Neutrophil (primary cell): Measurements from ENCODE around the gene ITGB3BP.

ENCODE experiments used
- H3K27ac ChIP-seq: fragments of 200-600 bp; sonication (generic); 2 replicates; pipeline ENCODE4 v1.5.1; 2016; ENCODE audit warnings: mild to moderate bottlenecking, moderate library complexity
- H3K27me3 ChIP-seq: fragments of 200-600 bp; sonication (generic); 2 replicates; pipeline ENCODE4 v1.6.0; 2016; ENCODE audit warnings: mild to moderate bottlenecking
- H3K36me3 ChIP-seq: fragments of 200-600 bp; sonication (generic); 2 replicates; pipeline ENCODE4 v1.5.1; 2017
- H3K4me1 ChIP-seq, 2 experiments: fragments of 200-600 bp in 1 of 2; sonication (generic) in 1 of 2; 1 replicate in 1 of 2; 2 replicates in 1 of 2; pipeline versions ENCODE4 v1.5.1 to v1.6.1; 2013 to 2016; ENCODE audit warnings: low read depth in 1 of 2, low read length in 1 of 2, mild to moderate bottlenecking in 1 of 2, moderate library complexity in 1 of 2; ENCODE audit not compliant: control insufficient read depth in 1 of 2, insufficient read depth in 1 of 2
- H3K4me3 ChIP-seq, 2 experiments: fragments of 200-600 bp in 1 of 2; sonication (generic) in 1 of 2; 1 replicate in 1 of 2; 2 replicates in 1 of 2; pipeline ENCODE4 v1.5.1; 2013 to 2016; ENCODE audit warnings: low read depth in 1 of 2, low read length in 1 of 2, mild to moderate bottlenecking in 1 of 2, moderate library complexity in 1 of 2
- H3K9me3 ChIP-seq: fragments of 200-600 bp; sonication (generic); 2 replicates; pipeline ENCODE4 v1.5.1; 2016
- CTCF ChIP-seq: fragments of 200-600 bp; sonication (generic); IDR thresholded peaks from 2 replicates; pipeline ENCODE4 v1.5.1; 2016; ENCODE audit warnings: antibody characterized with exemption

The ITGB3BP gene

DNA sequence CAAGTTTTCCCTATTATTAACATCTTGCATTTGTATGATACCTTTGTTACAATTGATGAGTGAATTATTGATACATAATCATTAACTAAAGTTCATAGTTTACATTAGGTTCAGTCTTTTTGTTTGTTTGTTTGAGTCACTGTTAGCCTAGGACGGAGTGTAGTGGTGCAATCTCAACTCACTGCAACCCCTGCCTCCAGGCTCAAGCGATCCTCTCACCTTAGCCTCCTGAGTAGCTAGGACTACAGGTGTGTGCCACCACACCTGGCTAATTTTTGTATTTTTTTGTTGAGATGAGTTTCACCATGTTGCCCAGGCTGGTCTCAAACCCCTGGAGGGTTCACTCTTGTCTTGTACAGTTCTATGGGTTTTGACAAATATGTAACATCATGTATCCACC lies 36.3 kb upstream of the ITGB3BP start:
- H3K4me1 ChIP-seq = no peaks in the 10 kb centered on the region
- H3K27me3 ChIP-seq = no peaks in the 10 kb centered on the region
- H3K27ac ChIP-seq = no peak overlapping the region
- TF ChIP-seq CTCF = no peak
- no peak overlapping the region for H3K4me3 ChIP-seq
- no peaks in the 10 kb centered on the region for H3K9me3 ChIP-seq
- H3K36me3 ChIP-seq = no peaks in the 10 kb centered on the region

GRCh38 chr1:63557365-63557987 lies 34.5 kb upstream of the ITGB3BP start:
- Histone ChIP-seq H3K4me1 (no peaks in the 10 kb centered on the region), H3K36me3 (no peaks in the 10 kb centered on the region), H3K27ac (no peak overlapping the region), H3K27me3 (no peaks in the 10 kb centered on the region), H3K4me3 (no peak overlapping the region), H3K9me3 (no peaks in the 10 kb centered on the region)
- no peak for TF ChIP-seq CTCF

GRCh38 chr1:63555480-63555879 lies 32.5 kb upstream of the ITGB3BP start:
- Histone ChIP-seq H3K27ac (no peak overlapping the region), H3K9me3 (no peaks in the 10 kb centered on the region), H3K27me3 (no peaks in the 10 kb centered on the region), H3K4me3 (no peak overlapping the region), H3K36me3 (no peaks in the 10 kb centered on the region), H3K4me1 (no peaks in the 10 kb centered on the region)
- no peak for TF ChIP-seq CTCF

DNA sequence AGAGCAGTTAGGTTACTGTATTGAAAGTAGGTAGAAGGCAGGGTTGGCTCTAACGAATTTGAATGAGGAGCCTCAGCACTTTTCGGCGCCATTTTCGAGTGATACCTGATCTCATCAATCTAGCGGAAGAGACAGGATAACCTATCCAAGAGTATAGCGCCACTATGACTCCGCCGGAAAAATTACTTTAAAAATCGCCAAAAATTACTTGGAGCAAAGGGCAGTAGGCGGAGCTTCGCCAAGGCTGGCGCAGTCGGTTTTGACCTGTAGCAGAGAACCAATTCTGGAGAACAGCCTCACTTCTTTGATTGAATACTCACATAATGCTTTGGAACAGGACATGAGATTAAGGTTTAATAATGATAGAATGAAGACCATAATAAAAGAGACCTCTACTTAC lies 25.9 kb upstream of the ITGB3BP start:
- H3K27ac ChIP-seq = no peak overlapping the region
- H3K9me3 ChIP-seq = no peaks in the 10 kb centered on the region
- no peaks in the 10 kb centered on the region for H3K27me3 ChIP-seq
- no peak overlapping the region for H3K4me3 ChIP-seq
- no peaks in the 10 kb centered on the region for H3K36me3 ChIP-seq
- no peak for TF ChIP-seq CTCF
- H3K4me1 ChIP-seq = no peaks in the 10 kb centered on the region

GRCh38 chr1:63548303-63548702 lies 25.3 kb upstream of the ITGB3BP start:
- TF ChIP-seq CTCF = no peak
- no peaks in the 10 kb centered on the region for H3K27me3 ChIP-seq
- H3K36me3 ChIP-seq = no peaks in the 10 kb centered on the region
- no peak overlapping the region for H3K27ac ChIP-seq
- no peaks in the 10 kb centered on the region for H3K9me3 ChIP-seq
- H3K4me3 ChIP-seq = no peak overlapping the region
- no peaks in the 10 kb centered on the region for H3K4me1 ChIP-seq
